ELF-1 (cell line): ENCODE measurements around the gene LSMEM2.
"Not testable (repeated sequence)": the region's sequence is repeated elsewhere in the genome, so short reads cannot be mapped to it uniquely, and the experiment has no call there.

Experiments
- DNase-seq: peaks from one replicate; pipeline ENCODE4 v3.0.0-alpha.2; 2016; ENCODE audit warnings: low read depth, low spot score

Gene LSMEM2

DNA sequence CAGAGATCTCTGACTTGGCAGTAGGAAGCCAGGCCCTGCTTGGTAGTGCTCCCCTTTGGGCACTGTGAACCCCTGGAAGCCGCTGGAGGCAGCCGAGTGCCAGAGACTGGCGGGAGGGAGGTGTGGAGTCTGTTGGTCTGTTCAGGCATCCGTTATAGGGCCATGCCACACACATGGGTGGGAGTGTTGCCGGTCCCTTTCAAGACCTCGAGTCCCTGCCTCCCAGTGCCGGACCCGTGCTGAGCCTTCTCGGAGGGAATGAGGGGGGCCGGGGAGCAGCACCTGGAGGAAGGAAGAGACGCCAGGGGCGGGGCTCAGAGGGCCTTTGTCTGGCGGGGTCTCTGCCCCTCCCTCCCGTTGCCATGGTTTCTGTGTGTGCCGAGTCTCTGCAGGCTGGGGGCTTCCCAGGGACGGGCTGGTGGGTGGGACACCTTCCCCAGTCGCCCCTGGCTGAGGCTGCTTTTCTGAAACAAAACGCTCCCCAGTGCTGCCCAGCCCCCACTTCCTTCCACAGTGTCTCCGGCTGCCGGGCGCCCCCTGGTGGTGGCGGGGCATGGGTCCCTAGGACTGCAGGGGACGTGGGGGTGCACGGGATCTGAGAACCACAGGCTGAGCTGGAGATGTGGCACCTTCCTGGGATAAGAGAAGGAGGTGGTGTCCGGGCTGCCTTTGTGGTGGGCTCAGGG lies 32.9 kb upstream of the LSMEM2 start:
- peak; percentile 96 for DNase-seq

DNA sequence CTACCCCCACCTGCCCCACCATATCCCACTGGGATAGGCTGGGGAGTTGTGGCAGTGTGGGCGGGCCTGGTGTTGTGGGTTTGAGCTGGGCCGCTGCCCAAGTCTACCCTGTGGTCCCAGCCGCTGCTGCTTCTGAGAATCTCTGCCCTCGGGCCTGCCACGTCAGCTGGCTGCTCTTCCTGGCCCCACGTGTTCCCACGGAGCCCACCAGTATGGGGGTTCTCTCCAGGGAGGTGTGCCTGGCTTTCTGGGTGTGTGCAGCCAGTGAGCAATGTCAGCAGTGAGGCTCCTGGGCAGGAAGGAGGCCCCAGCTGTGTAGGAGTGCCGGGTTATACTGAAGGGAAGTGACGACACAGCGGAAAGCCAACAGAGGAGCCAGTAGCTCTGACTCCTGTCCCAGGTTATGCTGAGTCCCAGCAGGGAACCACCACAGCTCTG lies 32.4 kb upstream of the LSMEM2 start:
- no peak for DNase-seq

DNA sequence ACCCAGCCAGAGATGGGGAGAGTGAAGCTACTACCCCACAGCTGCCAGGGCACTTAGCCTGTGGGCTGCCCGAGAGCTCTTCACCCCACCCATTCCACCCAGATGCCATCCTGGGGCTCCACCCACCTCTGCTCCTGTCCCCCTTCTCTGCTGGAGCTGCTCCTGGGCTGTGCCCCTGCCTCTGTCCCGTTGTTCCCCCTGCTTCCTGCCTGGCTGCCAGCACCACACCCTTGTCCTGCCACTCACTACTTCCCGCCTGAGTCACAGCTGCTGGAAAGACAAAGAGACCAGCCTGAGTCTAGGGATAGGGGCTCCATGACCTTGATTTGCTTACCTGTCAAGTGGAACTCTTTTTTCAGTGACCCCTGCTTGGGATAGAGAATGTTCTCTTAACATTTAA lies 30.5 kb upstream of the LSMEM2 start:
- DNase-seq: no peak

DNA sequence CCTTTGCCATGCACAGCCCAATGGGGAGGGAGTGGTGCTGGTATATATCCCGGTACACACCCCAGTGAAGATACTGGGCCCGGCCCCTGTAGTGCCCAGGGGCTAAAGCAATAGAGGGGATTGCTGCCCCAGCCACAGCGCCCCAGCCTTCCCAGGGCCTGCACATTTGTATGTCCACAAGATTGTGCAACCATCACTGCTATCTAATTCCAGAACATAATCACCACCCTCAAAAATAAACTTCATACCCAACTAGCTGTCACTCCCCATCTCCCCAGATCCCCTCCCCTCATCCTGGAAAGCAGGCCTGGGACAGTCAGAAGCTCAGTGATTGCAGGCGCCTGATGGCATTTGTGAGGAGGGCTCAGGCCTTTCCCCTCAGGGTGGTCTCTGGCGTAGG lies 29.4 kb upstream of the LSMEM2 start:
- no peak for DNase-seq

- DNase-seq: no peak
Observed at GRCh38 chr3:50250514-50250913, 28.4 kb upstream of the LSMEM2 start.

DNA sequence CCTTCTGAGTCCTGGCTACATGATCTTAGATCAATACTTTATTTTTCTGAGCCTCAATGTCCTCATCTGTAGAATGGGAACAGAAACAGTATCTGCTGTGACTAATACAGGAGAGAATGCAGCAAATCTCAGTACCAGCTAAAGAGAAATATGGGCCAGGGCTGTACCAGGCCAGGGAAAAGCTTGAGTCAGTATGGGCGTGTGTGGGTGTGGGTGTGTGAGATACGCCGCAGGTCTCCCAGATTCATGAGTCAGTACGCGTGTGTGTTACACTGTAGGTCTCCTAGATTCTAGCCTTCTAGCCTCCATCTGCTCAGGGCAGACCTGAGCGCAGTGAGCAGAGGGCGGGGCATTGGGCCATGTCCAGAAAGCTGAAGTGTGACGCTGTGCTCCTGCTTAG lies 27.7 kb upstream of the LSMEM2 start:
- no peak for DNase-seq

DNA sequence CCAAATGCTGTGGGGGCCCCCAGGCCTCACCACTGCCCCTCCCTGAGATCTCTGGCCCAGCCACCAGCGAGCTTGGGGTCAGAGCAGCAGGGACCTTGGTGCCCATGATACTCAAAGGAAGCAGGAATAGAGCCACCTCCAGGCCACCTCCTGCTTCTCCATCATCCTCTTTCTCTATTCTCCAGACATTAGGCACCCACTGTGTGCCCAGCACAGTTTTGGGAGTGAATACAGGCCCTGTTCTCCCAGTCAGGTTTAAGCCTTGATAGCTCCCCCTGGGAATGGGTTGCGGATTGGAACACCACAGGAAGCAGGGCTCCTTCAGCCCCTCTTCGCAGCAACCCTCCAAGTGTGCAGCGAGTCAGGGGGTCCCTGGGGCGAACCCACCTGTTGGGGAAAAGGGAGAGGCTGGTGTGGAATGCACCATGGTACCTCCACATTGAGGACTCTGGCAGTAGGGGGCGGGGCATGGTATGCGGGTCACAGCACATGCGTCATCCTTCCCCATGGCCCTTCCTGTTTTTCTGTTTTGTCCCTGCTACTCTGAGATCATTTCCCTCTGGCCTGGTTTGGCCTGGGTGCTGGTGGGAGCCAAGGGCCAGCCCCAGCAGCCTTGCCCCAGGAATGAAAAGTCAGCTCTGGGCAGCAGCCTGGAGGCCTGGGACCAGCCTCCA lies 24.2 kb upstream of the LSMEM2 start:
- no peak for DNase-seq

DNA sequence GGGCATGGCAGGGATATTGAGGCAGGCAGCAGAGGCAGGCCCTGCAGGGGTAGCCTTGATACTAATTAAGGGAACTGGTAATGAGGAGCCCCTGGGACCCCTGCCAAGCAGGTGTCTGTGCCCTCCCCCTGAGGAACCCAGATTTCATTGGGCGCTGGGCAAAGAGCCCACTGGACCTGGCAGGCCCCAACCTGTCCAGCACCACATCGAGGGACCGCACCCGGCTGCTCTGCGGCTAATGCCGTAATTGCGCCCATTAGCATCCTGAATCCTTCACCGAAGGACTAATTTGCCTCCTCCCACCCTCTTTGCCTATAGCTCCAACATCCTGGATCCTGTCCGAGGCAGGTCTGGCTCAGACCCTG lies 23.7 kb upstream of the LSMEM2 start:
- no peak for DNase-seq

GRCh38 chr3:50256978-50257890 lies 21.7 kb upstream of the LSMEM2 start:
- peak; percentile 69 for DNase-seq

- no peak for DNase-seq
Observed at GRCh38 chr3:50258029-50258680, 20.7 kb upstream of the LSMEM2 start.

DNA sequence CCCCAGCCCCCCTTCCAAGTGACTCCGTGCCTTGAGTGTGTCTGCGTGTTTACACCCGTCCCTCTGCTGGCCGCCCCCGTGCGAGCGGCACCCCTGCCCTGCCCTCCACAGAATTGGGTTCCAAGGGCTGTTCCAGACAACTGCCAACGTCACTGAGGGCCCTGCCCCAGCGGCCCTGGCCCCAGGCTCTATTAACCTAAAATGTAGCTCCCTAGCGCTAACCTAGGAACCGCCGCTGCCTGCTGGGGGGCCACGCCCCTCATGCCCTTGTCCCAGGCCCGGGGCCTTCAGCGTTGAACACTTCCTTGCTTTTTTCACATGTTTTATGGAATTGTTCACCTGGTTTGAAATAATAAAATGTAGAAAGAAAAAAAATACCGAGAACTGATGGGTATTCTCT lies 19.9 kb upstream of the LSMEM2 start:
- DNase-seq: peak; percentile 28

DNA sequence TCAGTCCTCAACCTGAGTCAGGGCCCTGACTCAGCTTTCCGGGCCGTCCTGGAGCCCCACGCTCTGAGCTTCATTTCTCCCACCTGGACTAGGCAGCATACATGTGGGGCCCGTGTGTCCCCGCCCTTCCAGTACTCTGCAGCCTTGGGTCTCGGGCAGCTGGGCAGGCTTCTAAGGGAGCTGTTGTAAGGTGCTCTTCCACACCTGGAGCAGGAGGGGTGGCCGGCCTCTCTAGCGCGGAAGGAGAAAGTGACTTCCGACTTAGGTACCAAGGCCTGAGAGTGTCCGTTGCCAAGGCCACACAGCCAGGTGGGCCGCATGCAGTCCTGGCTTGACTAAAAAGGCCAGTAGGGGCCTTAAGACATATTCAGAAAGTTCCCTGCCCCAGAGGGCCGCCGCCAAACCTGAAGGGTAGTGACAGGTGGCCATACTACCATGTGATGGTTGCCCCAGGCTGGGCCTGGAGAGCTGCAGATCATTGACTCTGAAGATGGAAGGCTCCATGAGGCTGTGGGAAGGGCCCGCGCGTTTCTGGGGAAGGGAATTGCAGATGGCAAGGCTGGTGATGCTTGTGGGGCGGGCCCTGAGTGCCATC lies 19.4 kb upstream of the LSMEM2 start:
- no peak for DNase-seq

- DNase-seq: peak; percentile 97
Observed at GRCh38 chr3:50260027-50260941, 18.6 kb upstream of the LSMEM2 start.

- DNase-seq: no peak
Observed at GRCh38 chr3:50260942-50261441, 17.9 kb upstream of the LSMEM2 start.

GRCh38 chr3:50261505-50261904 lies 17.4 kb upstream of the LSMEM2 start:
- no peak for DNase-seq

DNA sequence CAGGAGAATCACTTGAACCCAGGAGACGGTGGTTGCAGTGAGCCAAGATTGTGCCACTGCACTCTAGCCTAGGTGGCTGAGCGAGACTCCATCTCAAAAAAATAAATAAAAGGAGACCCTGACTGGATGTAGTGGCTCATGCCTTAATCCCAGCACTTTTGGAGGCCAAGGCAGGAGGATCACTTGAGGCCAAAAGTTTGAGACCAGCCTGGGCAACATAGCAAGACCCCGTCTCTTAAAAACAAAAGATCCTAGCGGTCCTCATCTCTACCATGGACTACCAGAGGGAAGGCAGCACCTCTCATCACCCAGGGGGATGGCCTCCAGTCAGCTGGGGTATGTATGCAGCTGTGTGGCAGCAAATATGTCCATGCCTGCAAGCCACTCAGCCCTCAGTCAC lies 16.7 kb upstream of the LSMEM2 start:
- DNase-seq: not testable (repeated sequence)

DNA sequence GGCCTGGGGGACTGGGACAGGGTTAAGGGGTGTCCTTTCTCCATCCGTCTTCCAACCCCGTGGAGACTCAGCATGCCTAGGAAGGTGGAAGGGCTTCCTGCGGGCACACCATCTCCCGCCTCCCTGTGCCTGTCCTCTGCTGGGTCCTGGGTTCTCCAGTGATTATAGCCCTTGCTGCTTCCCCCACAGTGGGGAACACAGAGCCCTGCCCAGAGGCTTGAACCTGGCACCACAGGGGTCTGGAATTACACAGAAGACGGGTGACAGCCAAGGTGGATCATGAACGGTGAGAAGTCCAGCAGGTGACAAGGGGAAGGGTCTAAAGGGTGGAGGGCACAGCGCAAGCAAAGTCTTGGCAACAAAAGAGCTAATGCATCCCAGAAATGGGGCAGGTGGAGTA lies 16.1 kb upstream of the LSMEM2 start:
- DNase-seq: no peak

- no peak for DNase-seq
Observed at GRCh38 chr3:50263478-50264382, 15.2 kb upstream of the LSMEM2 start.

DNA sequence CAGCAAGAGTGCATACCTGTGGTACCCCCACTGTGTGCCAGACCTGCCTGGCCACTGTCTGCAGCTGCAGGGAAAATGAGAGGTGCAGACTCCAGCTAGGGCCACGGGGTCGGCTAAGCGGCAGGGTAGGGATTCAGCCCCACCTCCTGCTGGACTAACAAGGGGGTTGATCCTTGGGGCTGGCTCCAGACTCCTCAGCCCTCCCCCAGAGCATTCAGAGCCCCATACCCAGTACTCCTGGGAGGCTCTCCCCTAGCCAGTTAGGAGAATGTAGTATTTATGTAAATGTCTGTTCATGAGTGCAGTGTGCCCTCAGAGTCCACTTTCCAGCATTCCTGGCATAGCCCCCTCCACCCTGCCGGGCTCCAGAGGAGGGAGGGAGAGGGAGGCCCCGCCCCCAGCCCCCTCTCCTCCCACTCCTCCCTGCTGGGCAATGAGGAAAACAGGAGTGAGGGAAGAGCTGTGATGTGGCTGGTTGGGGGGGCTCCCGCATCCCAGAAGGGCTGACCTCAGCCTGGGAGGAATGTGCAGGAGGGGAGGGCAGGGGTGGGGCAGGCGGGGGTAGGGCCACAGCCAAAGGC lies 14.4 kb upstream of the LSMEM2 start:
- DNase-seq: peak; percentile 97
